ENCODE measurements around the gene RASAL2.

RASAL2 gene

DNA sequence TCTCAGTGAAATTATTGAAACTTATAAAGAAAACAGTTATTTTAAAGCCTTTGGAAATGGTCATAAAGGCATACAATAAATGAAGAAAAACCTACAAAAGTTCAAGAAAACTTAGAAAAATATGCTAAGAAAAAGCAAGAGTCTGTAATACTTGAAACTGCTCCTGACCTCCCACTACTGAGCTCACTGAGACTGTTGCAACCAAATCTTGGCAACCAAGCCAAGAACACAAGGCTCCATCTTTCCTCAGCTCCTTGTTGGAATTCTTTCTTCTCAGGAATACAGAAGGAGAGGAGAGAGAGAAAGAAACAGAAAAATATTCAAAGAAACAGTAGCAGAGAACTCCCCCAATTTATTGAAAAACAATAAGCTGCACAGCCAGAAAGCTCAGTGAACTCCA is 160.5 kb downstream of the RASAL2 start:
- H3K4me1 ChIP-seq (ENCODE audit: insufficient read depth, low read length, poor library complexity, severe bottlenecking): no peaks in the 10 kb centered on the region
- TF ChIP-seq, protein P1, sequence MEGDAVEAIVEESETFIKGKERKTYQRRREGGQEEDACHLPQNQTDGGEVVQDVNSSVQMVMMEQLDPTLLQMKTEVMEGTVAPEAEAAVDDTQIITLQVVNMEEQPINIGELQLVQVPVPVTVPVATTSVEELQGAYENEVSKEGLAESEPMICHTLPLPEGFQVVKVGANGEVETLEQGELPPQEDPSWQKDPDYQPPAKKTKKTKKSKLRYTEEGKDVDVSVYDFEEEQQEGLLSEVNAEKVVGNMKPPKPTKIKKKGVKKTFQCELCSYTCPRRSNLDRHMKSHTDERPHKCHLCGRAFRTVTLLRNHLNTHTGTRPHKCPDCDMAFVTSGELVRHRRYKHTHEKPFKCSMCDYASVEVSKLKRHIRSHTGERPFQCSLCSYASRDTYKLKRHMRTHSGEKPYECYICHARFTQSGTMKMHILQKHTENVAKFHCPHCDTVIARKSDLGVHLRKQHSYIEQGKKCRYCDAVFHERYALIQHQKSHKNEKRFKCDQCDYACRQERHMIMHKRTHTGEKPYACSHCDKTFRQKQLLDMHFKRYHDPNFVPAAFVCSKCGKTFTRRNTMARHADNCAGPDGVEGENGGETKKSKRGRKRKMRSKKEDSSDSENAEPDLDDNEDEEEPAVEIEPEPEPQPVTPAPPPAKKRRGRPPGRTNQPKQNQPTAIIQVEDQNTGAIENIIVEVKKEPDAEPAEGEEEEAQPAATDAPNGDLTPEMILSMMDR (conservative IDR thresholded peaks at IDR 0.05; ENCODE audit: low read length): no peak
- no peak for TF ChIP-seq EZH2phosphoT487 (IDR thresholded peaks at IDR 0.05; ENCODE audit: borderline replicate concordance)
- no peaks in the 10 kb centered on the region for H4K20me1 ChIP-seq (ENCODE audit: insufficient read depth, low read length, poor library complexity, severe bottlenecking)
- no peaks in the 10 kb centered on the region for H3K9me3 ChIP-seq (ENCODE audit: insufficient read depth, low read depth, low read length)
- H3K27me3 ChIP-seq (ENCODE audit: insufficient read depth, low read length, poor library complexity, severe bottlenecking): no peaks in the 10 kb centered on the region
- no peak overlapping the region for H3K4me3 ChIP-seq (ENCODE audit: low read length, poor library complexity, severe bottlenecking)
- no peaks in the 10 kb centered on the region for H3F3A ChIP-seq (ENCODE audit: low read depth)
- H3K79me2 ChIP-seq (ENCODE audit: insufficient read depth, low read length): no peaks in the 10 kb centered on the region
- no peak overlapping the region for H2AFZ ChIP-seq (ENCODE audit: low read length)
- no peak overlapping the region for H3K9ac ChIP-seq (ENCODE audit: low read depth, low read length, poor library complexity, severe bottlenecking)
- H3K9me2 ChIP-seq (replicated peaks; ENCODE audit: low read depth, low read length): no peaks in the 10 kb centered on the region
- no peak overlapping the region for H3K4me2 ChIP-seq (ENCODE audit: low read depth, low read length, poor library complexity, severe bottlenecking)
- no peaks in the 10 kb centered on the region for H3K36me3 ChIP-seq (ENCODE audit: insufficient read depth, low read length)

DNA sequence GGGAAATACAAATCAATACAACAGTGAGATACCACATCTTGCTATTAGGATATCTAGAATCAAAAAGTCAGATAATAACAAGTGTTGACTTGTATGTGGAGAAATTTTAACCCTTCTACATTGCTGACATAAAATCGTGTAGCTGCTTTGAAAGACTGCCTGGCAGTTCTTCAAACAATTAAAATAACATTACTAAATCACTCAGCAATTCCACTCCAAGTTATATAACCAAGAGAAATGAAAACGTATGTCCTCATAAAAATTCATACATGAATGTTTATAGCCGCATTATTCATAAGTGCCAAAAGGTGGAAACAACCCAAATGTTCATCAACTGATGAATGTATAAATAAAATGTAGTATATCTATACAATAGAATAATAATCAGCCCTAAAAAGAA is 164.6 kb downstream of the RASAL2 start:
- no peak for TF ChIP-seq EZH2phosphoT487 (IDR thresholded peaks at IDR 0.05; ENCODE audit: borderline replicate concordance)
- TF ChIP-seq, protein P1 (conservative IDR thresholded peaks at IDR 0.05; ENCODE audit: low read length): no peak
- no peaks in the 10 kb centered on the region for H4K20me1 ChIP-seq (ENCODE audit: insufficient read depth, low read length, poor library complexity, severe bottlenecking)
- H3K9ac ChIP-seq (ENCODE audit: low read depth, low read length, poor library complexity, severe bottlenecking): no peak overlapping the region
- no peaks in the 10 kb centered on the region for H3F3A ChIP-seq (ENCODE audit: low read depth)
- no peaks in the 10 kb centered on the region for H3K79me2 ChIP-seq (ENCODE audit: insufficient read depth, low read length)
- H3K27me3 ChIP-seq (ENCODE audit: insufficient read depth, low read length, poor library complexity, severe bottlenecking): no peaks in the 10 kb centered on the region
- no peaks in the 10 kb centered on the region for H3K9me2 ChIP-seq (replicated peaks; ENCODE audit: low read depth, low read length)
- H2AFZ ChIP-seq (ENCODE audit: low read length): no peak overlapping the region
- no peak overlapping the region for H3K4me3 ChIP-seq (ENCODE audit: low read length, poor library complexity, severe bottlenecking)
- no peaks in the 10 kb centered on the region for H3K4me1 ChIP-seq (ENCODE audit: insufficient read depth, low read length, poor library complexity, severe bottlenecking)
- H3K4me2 ChIP-seq (ENCODE audit: low read depth, low read length, poor library complexity, severe bottlenecking): no peak overlapping the region
- H3K36me3 ChIP-seq (ENCODE audit: insufficient read depth, low read length): no peaks in the 10 kb centered on the region
- H3K9me3 ChIP-seq (ENCODE audit: insufficient read depth, low read depth, low read length): no peaks in the 10 kb centered on the region

DNA sequence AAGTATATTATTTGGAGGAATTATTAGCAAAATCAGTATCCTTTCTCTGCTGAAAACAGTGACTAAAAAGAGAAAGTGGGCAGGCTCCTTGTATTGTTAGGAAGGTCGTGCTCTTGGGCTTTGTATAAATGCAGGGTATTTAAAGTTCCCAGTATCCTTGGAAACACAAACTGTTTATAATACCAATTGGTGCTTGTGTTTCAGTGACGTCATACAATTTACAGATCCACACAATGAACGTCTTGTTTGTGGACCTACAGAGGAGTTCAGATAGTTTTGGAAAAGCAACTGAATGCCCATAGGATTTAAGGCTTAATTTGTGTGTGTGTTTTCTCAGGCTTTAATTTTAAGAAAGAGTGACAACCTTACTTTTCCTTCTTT is 168.2 kb downstream of the RASAL2 start:
- Histone ChIP-seq H3K27me3 (ENCODE audit: insufficient read depth, low read length, poor library complexity, severe bottlenecking) (no peaks in the 10 kb centered on the region), H3K79me2 (ENCODE audit: insufficient read depth, low read length) (no peaks in the 10 kb centered on the region), H3K9me2 (replicated peaks; ENCODE audit: low read depth, low read length) (no peaks in the 10 kb centered on the region), H3K4me1 (ENCODE audit: insufficient read depth, low read length, poor library complexity, severe bottlenecking) (no peaks in the 10 kb centered on the region), H3K4me2 (ENCODE audit: low read depth, low read length, poor library complexity, severe bottlenecking) (no peak overlapping the region), H3F3A (ENCODE audit: low read depth) (no peaks in the 10 kb centered on the region), H3K4me3 (ENCODE audit: low read length, poor library complexity, severe bottlenecking) (no peak overlapping the region), H4K20me1 (ENCODE audit: insufficient read depth, low read length, poor library complexity, severe bottlenecking) (no peaks in the 10 kb centered on the region), H3K36me3 (ENCODE audit: insufficient read depth, low read length) (no peaks in the 10 kb centered on the region), H2AFZ (ENCODE audit: low read length) (no peak overlapping the region), H3K9ac (ENCODE audit: low read depth, low read length, poor library complexity, severe bottlenecking) (no peak overlapping the region), H3K9me3 (ENCODE audit: insufficient read depth, low read depth, low read length) (no peaks in the 10 kb centered on the region)
- TF ChIP-seq, protein P1 (conservative IDR thresholded peaks at IDR 0.05; ENCODE audit: low read length): no peak
- TF ChIP-seq EZH2phosphoT487 (IDR thresholded peaks at IDR 0.05; ENCODE audit: borderline replicate concordance): no peak

Measured in Loucy (cell line).